ENCODE data around the gene C16orf74.

Gene C16orf74

DNA sequence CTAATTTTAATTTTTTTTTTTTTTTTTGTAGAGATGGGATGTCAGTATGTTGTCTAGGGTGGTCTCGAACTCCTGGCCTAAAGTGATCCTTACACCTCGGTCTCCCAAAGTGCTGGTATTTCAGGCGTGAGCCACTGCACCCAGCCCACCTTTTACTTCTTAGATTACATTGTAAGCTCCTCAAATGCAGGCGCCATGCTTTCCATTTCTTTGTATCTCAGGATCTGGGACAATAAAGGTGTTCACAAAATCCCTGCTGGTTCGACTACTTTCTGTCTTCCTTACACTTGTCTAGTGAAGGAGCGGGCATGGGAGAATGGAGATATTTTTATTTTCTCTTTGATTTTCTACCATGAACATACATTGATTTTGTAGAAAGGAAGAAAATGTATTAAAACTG is 23.2 kb upstream of the C16orf74 start:
- DNase-seq, result no peak

DNA sequence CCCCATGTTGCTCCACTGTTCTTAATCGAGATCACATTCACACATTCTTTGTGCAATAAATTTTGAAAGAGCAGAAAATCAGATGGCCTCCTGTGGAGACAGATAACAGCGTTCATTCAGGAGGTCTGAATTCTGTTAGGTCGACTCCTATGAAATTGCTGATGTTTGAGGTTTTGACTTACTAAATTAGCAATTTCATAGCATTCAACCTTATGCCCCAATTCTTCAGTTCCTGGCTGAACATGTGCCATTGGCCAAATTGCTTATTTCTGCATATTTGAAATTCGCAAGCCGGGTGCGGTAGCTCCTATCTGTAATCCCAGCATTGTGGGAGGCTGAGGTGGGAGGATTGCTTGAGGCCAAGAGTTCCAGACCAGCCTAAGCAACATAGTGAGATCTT is 22.1 kb upstream of the C16orf74 start:
- no peak for DNase-seq

- DNase-seq, result no peak
Measured at GRCh38 chr16:85770741-85771140, 19.8 kb upstream of the C16orf74 start.

DNA sequence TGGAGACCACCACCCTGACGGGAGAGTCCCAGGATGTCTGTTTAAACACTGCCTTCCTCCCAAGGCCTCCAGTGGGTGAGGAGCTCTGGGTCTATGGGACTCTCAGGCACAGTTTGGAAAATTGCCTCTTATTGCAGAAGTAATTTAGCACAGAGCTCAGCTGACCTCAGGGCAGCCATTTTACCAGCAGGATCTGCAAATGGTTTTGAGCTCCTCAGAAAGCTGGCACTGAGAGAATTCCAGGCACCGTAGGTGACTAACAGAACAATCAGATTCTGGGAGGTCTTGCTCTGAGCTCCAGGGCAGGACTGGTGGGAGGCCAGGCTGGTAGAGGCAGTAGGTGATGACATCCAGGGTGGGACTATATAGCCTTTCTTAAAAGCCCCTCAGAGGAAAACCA is 17.3 kb upstream of the C16orf74 start:
- DNase-seq, result no peak

DNA sequence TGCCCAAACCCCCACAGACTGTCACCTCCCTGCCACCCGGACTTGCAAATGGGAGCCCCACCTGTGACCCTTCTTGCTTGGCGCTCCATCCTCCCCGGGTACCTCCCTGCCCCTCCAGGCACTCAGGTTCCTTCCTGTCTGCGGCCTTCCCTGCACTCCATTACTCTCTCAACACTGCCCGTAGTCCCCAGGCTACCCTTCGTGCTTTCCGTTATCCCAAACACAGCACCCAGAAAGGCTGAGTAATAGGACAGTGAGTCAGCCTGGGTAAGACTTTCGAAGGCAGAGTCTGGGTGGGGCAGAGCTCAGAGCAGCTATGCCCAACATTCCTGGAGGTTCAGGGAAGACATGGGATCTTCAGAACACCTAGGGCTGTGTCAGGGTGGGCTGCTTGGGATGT is 16.6 kb upstream of the C16orf74 start:
- DNase-seq, result no peak

GRCh38 chr16:85765767-85766166 is 14.9 kb upstream of the C16orf74 start:
- no peak for DNase-seq

GRCh38 chr16:85765211-85765610 is 14.3 kb upstream of the C16orf74 start:
- DNase-seq, result no peak

DNA sequence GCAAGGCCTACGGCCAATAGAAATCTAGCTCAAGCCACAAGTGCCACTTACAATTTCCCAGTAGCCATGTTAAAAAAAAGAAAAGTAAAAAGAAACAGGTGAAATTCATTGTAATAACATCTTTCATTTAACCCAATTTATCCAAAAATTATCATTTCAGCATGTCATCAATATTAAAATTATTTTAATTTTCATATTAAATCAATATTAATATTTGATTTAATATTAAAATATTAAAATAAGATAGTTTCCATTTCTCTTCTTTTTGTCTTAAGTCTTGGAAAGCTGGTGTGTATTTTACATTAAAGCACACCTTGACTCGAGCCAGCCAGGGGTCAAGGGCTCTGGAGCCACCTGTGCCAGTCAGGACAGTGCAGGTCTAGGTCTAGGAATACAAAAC is 12.7 kb upstream of the C16orf74 start:
- no peak for DNase-seq

DNA sequence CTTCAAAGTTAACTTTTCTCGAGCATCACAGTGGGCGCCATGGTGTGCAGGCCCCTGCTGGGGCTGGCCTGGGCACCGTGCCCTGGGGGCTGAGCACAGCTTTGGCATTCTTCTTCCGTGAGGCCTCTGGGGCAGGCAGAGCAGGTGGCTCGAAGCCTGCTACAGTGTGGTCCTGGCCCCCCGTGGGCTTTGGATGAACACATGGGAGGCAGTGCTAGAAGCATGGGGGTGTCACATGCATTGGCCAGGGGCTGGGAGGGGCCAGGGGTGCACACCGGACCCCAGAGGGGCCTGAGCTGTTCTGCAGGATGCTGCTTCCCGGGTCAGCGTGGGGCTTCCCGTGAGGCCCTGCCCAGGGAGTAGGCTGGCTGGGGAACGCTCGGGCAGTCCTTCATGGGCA is 12.1 kb upstream of the C16orf74 start:
- no peak for DNase-seq

DNA sequence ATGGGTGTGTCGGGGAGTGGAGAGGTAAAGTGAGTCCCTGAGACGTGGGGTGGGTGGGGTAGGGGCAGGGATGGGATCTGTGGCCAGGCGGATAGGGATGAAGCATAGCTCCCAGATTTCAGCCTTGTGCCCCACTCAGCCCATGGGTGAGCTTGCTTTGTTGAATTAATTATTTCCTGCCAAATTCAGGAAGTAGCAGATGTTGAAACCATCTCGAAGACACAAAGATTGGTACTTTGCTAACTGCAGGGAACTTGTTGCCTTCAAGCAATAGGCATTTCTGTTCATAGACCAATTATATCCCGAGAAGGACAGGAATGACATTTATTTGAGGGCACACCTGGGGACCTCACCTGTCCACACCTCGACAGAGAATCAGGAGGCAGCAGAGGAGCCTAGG is 11.0 kb upstream of the C16orf74 start:
- DNase-seq, result no peak

DNA sequence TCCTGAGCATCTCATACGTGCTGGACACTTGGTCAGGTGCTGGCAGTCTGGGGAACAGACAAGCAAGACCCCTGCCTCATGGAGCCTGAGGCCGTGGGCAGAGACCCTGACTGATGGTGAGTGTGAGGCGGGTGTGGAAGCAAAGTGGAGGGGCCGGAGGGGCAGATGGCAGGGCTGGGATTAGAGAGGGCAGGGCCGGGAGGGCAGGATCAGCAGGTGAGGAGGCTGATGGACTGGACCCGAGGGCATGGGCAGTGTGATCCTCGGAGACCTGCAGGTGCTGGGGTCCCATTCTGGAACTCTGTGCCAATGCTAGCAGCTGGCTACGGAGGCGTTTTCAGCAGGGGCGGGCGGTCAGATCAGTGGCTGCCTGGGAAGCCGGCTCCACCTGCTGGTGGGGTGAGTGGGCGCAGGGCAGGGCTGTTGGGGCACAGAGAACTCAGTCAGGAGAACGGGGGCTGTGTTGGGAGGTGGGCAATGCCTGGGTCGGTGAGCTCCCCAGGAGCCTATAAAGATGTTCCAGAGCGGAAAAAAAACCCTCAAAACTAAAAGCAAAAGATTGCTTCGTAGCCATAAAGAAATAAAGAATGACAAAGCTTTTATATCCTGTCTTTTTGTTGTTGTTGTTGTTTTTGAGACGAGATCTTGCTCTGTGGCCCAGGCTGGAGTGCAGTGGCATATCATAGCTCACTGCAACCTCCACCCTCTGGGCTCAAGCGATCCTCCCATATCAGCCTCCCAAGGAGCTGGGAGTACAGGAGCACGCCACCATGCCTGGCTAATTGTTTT is 8.9 kb upstream of the C16orf74 start:
- DNase-seq, result peak; percentile 53

DNA sequence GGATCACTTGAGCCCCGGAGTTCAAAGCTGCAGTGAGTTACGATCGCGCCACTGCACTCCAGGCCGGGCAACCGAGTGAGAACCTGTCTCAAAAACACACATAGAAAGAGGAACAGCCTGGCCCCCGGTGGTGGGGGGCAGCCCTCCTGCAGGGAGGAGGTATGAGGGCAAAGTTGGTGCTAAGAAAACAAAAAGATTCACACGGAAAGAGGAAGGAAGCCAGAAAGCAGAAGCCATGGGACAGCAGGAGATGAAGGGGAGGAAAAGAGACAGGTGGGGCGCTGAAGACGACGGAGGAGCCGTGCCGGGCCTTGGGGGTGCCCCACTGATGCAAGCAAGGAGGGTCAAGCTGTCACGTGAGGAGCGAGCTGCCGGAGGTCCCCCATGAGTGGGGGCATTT is 8.2 kb upstream of the C16orf74 start:
- no peak for DNase-seq

GRCh38 chr16:85757341-85757822 is 6.5 kb upstream of the C16orf74 start:
- DNase-seq, result peak; percentile 17

GRCh38 chr16:85755929-85756768 is 5.3 kb upstream of the C16orf74 start:
- no peak for DNase-seq

GRCh38 chr16:85754413-85754812 is 3.5 kb upstream of the C16orf74 start:
- peak; percentile 20 for DNase-seq

DNA sequence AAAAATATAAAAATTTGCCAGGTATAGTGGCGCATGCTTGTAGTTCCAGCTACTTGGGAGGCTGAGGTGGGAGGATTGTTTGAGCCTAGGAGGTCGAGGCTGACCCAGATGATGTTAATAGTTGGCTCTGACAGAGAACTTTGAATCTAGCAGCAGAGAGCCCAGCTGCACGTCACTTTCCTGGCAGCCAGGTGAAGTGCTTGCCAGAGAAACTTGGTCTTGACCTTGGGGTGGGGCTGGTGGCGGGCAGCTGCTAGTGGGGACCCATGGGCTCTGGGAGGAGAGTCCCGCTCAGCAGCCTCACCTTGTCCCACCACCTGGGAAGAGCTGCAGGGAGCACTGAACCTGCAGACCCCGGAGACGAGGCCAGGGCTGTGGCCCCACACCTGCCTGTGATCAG is 3.1 kb upstream of the C16orf74 start:
- DNase-seq, result no peak

- no peak for DNase-seq
Measured at GRCh38 chr16:85753559-85753958, 2.7 kb upstream of the C16orf74 start.

GRCh38 chr16:85752511-85753420 is 1.9 kb upstream of the C16orf74 start:
- peak; percentile 66 for DNase-seq

DNA sequence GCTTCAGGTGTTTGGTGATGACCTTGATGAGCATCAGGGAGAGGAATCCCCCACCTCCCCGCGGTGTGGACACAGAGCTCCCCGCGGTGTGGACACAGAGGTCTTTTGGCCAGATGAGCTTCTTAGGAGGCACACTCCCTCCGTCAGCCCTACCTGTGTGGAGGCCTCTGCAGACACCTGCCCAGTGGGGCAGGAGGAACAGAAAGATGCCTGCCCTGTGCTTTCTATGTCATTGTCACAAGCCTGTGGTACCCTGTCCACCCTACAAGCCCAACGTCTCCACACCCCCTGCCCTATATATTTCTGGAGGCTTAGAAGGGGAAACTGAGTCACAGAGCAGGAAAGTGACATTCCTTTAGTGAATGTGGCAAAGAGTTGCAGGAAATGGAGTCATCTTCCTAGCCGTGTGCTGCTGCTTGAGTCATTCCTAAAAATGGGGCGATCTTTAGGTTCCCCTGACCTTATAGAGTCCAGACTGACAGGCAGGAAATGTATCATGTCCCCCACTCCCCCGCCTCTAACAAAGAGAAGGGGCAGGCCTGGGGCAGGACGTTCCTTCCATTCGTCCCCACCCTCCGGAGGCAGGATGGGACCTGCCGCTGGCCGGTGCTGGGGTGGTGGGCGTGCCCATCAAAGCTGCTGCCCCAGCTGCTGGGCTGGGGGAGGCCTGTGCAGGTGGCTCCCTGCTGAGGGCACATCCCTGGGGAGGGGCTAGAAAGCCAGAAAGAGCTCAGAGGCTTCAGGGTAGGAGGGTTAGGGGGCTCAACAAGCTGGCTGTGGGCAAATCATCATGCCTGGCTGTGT is 1.0 kb upstream of the C16orf74 start:
- DNase-seq, result peak; percentile 66

DNA sequence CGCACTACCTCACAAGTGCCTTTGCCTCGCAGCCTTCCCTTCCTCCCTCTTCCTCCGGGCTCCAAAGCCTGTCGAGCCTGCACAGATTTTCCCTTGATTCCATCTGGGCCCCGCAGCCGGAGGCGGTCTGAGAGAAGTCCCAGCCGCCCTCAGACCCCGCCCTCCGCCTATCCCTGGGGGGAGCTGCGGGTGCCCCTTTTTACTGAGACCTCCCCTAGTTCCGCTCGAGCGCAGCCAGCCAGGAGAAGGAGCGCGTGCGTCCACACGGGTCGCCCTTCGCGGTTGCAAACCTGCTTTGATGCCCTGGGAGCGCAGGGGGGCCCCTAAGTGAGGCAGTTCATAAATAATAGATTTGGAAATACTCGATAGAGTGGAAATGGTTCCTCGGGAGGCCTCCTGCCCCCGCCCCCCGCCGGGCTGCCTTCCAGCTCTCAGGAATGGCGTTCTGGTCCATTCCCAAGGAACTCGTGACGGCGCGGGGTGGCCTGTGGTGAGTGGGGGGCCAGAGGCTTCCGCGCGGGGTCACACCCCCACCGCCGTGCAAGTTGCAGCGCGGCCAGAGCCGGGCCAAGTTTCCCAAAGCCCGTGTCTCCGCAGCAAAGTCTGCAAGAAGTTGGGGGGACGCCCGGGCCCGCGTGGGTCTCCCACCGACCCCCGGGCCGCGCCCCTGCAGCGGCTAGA is 610 bp downstream of the C16orf74 start:
- peak; percentile 81 for DNase-seq

DNA sequence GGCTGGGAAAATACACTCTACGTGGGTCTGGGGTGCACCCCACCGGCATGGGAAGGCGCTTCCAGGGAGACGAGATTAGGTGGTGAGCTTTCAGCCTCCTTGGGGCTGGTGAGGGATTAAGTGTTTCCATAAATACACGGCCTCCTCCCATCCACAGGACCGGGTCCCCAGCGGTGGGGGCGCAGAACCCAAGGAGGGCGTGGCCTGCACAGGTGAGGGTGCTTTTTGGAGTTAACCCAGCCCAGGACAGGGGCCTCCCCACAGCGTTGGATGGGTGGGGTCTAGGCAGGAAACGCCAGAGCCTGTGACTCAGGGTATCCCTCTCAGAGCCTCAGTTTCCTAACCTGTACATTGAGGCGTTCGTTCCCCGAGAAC is 1.1 kb downstream of the C16orf74 start:
- DNase-seq, result no peak
